Myometrial cell (primary cell): Measurements from ENCODE around the gene SLC29A2. TPM values are rescaled to one million over a fixed set of nuclear protein-coding genes. Genes with fewer than 3 reads are reported as not detected.

ENCODE experiments used
- total RNA-seq: library from RNA; depleted of rRNA; stranded (reverse); fragments of >200 nt; gene quantifications from 2 replicates; pipeline ENCODE4 v1.2.3, GENCODE V29; 2015

Gene SLC29A2, protein sequence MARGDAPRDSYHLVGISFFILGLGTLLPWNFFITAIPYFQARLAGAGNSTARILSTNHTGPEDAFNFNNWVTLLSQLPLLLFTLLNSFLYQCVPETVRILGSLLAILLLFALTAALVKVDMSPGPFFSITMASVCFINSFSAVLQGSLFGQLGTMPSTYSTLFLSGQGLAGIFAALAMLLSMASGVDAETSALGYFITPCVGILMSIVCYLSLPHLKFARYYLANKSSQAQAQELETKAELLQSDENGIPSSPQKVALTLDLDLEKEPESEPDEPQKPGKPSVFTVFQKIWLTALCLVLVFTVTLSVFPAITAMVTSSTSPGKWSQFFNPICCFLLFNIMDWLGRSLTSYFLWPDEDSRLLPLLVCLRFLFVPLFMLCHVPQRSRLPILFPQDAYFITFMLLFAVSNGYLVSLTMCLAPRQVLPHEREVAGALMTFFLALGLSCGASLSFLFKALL
- total RNA-seq = 0.71 and 1.2 TPM in 2 replicates

DNA sequence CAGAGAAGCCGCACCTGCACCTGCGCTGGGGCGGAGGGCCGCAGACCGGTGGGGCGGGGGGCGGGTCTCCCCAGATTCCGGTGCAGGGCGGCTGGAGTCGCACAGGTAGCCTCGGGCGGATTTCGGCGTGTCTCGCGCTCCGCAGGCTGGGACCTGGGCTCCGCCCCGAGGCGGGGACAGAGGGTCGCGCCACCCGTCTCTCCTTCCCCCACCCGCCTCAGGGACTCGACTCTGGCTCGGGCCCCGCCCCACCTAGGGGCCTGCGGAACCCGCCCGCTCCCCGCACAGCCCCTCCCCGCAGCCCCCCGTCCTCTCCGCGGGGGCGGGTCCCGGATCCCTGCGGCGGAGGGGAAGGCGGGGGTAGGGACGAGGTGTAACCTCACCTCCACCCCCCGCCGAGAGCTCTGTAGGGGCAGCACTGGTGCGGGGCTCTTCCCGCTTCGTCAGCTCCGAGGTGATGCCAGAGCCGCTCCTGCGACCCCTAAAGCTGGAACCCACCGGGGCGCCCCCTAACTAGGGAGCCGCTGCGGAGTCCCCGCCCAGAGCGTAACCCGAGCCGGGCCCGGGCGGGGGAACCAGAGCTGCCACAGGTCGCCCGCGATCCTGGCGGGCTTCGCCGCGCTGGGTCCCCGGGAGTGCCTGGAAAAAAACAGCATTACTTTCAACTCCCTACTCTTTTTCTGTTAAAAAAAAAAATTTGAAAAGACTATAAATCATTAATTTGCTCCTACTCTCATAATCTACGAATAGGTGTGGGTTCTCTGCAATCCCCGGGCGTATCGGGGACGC lies at the start of gene SLC29A2:
SLC29A2 (minus strand) TSS at position 134 of the 789 bp plus-strand sequence. CDS start 169 bp downstream, outside the sequence.

DNA sequence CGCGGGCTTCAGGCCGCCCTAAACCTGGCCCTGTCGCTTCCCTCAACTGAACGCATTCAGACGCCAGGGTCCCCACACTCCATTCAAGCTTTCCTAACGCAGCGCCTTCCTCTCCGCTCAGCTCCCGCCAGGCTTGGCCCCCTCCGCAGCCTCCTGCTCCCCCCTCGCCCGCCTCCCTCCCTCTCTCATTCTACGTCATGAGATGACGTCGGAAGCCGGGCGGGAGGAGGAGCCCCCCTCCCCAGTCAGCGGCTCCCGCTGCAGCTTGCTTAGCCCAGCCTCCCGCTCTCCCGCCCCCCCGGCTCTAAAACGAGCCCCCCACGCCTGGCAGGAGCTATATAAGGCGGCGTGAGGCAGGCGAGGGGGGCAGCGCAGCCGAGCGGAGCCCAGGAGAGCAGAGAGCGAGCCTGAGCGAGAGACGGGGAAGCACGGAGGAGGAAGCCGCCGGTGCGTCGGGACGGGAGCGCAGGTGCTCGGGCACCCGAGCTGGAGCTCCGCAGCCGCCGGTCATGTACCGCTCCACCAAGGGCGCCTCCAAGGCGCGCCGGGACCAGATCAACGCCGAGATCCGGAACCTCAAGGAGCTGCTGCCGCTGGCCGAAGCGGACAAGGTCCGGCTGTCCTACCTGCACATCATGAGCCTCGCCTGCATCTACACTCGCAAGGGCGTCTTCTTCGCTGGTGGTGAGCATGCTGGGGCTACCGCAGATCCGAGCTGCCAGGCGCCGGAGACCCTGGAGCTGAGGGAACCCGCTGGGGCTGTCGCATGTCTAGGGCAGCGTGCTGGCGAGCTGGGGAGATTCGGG lies 49.3 kb upstream of the SLC29A2 start, which contains the start of gene NPAS4:
NPAS4 (plus strand) TSS at position 365 of the 806 bp plus-strand sequence; CDS start at position 510, 145 bp downstream.

GRCh38 chr11:66347425-66348276 lies 23.9 kb downstream of the SLC29A2 start, which contains the start of gene B4GAT1:
TSS of gene B4GAT1 (minus strand) at chr11:66347629. CDS start at chr11:66347545, 84 bp downstream.

DNA sequence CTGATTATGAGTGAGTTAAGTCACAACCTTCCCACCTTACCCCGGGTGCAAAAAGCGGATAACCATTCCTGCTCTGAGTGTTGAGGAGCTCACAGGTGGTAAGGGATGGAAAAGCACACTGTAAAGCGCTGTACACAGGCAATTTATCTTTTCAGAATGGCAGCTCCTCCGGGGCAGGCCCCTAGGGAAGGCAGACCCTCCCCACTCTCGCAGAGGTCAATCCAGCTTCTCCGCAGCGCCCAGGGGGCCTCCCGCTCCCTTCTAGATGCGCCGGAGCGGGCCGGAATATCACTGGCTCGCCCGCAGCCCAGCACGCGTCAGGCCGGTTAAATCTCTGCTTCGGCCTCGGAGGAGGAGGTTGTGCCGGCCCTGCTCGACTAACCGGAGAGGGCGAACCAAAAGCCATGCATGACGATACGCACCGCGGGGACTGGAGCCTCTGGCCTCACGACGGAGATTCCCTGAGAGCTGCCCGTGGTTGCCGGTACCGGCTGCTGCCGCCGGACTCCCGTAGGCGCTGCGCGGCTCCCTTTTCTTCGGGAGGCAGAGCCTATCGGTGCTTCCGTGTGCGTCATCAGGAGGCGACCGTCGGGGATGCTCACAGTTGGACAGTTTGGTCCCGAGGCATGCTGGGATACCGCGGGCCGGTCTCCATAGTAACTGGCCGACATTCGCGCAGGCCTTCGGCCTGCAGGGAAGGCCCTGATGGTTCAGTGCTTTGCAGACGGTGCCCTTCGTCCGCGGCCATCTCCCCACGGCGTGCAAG lies 26.8 kb downstream of the SLC29A2 start, which contains the start of gene BRMS1:
BRMS1 (minus strand) TSS at position 555 of the 766 bp plus-strand sequence. CDS start 2,870 bp downstream, outside the sequence.

DNA sequence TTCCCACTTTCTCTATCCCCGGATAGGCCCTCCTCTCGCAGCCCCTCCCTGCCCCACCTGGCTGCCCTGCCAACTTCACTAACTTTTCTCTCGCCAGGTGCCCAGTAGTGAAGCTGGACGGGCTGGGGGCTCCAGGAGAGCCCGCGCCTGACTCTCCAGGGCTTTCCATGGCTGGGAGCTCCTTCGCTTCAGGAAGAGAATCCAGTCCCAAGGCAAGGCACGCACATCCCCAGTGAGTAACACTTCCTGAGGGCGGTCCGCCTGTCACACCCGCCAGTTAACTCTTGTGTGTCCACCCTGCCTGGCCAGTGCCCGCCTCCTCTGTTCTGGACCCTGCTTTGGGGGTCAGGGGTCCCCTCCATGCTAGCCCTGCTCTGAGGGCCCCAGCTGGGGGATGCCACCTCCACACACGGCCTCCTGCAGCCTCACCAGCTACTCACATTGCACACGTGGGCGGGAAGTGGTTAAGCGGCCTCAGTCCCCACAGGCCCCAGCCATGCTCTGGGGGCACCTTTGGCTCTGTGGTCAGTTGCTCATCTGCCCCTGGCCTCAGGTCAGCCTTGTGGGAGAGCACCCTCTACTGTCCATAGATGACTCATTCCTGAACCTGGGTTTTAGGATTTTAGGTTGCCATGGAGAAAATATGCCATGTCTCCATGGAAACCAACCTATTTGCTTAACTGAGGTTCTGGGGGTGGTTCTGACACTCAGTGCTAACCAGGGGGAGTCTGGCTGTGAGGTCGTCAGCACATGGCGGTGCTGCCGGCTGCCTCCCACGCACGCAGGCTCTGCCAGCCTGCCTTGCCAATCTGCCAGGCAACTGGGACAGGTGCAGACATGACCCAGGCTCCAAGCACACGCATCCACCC lies 35.1 kb downstream of the SLC29A2 start, which contains the start of gene RIN1:
RIN1 (minus strand) TSS at position 201 of the 869 bp plus-strand sequence; CDS start at position 169, 32 bp downstream.

DNA sequence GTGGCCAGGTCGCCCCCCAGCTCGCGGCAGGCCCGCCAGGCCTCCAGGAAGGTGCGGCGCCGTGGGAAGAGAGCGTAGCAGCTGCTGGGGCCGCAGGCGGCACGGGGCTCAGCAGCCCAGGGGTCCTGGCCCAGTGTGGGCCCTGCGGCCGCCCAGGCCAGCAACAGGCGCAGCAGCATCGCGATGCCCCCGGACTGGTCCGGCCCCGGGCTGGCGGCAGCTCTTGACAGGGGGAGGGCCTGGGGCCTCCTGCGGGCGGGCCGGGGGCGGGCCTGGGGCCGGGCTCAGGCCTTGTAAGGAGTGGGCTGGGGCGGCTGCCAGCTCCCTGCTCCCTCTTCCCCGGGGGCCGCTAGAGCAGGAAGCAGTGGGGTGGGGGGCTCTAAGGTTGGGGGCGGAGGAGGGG lies 54.7 kb downstream of the SLC29A2 start, which contains the start of gene CD248:
CD248 (minus strand) TSS at position 196 of the 403 bp plus-strand sequence; CDS start at position 179, 17 bp downstream.

Other genes with a start within 250 kb of the SLC29A2 start
- gene KLC2, start 114.1 kb downstream of the SLC29A2 start, total RNA-seq = 13.0 and 16.3 TPM in 2 replicates
- gene RAB1B, start 103.1 kb downstream of the SLC29A2 start, total RNA-seq = 165 and 169 TPM in 2 replicates
- 0.29 TPM in 1 of 2 replicates, not detected in the other for gene CNIH2, start 93.6 kb downstream of the SLC29A2 start, total RNA-seq
- 239 and 330 TPM in 2 replicates for gene YIF1A, start 82.6 kb downstream of the SLC29A2 start, total RNA-seq
- gene TMEM151A, start 79.9 kb downstream of the SLC29A2 start, total RNA-seq = not detected in 2 replicates
- gene CD248, start 54.7 kb downstream of the SLC29A2 start, total RNA-seq = 93.4 and 98.0 TPM in 2 replicates
- 58.8 and 68.3 TPM in 2 replicates for gene RIN1, start 35.3 kb downstream of the SLC29A2 start, total RNA-seq
- 64.0 and 74.1 TPM in 2 replicates for gene BRMS1, start 26.7 kb downstream of the SLC29A2 start, total RNA-seq
- 45.0 and 50.2 TPM in 2 replicates for gene B4GAT1, start 24.1 kb downstream of the SLC29A2 start, total RNA-seq
- gene NPAS4, start 49.3 kb upstream of the SLC29A2 start, total RNA-seq = not detected in 2 replicates
- gene MRPL11, start 67.1 kb upstream of the SLC29A2 start, total RNA-seq = 63.1 and 66.9 TPM in 2 replicates
- gene PELI3, start 95.1 kb upstream of the SLC29A2 start, total RNA-seq = 5.3 and 6.3 TPM in 2 replicates
- 60.1 and 79.0 TPM in 2 replicates for gene DPP3, start 108.7 kb upstream of the SLC29A2 start, total RNA-seq
- gene BBS1, start 138.9 kb upstream of the SLC29A2 start, total RNA-seq = 30.8 and 39.8 TPM in 2 replicates
- 23.9 and 28.5 TPM in 2 replicates for gene ZDHHC24, start 174.3 kb upstream of the SLC29A2 start, total RNA-seq
- under 0.01 and 0.18 TPM in 2 replicates for gene ACTN3, start 175.1 kb upstream of the SLC29A2 start, total RNA-seq
- 9.5 and 14.5 TPM in 2 replicates for gene CTSF, start 196.8 kb upstream of the SLC29A2 start, total RNA-seq
- under 0.01 and 0.35 TPM in 2 replicates for gene CCDC87, start 221.3 kb upstream of the SLC29A2 start, total RNA-seq
- 32.4 and 40.1 TPM in 2 replicates for gene CCS, start 221.4 kb upstream of the SLC29A2 start, total RNA-seq
- 34.2 and 34.9 TPM in 2 replicates for gene RBM14, start 244.9 kb upstream of the SLC29A2 start, total RNA-seq